ENCODE results near the gene ZNF506.
"Not testable (repeated sequence)": the region's sequence is repeated elsewhere in the genome, so short reads cannot be mapped to it uniquely, and the experiment has no call there.

ZNF506 gene

DNA sequence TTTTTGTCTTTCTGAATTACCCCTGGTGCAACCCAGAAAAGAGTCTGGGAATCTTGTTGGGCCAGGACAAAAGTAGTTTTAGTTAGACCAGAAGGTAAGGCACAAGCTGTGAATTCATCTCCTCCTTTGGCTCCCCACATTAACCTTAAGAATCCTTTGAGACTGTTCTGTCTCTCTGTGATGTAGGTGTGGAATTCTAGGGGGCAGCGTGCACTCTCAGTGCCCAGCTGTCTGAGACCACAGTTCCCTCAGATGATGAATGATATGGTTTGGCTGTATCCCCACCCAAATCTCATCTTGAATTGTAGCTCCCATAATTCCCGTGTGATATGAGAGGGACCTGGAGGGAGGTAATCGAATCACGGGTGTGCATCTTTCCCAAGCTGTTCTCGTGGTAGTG, 43.9 kb downstream of the ZNF506 start:
- no peak for DNase-seq

DNA sequence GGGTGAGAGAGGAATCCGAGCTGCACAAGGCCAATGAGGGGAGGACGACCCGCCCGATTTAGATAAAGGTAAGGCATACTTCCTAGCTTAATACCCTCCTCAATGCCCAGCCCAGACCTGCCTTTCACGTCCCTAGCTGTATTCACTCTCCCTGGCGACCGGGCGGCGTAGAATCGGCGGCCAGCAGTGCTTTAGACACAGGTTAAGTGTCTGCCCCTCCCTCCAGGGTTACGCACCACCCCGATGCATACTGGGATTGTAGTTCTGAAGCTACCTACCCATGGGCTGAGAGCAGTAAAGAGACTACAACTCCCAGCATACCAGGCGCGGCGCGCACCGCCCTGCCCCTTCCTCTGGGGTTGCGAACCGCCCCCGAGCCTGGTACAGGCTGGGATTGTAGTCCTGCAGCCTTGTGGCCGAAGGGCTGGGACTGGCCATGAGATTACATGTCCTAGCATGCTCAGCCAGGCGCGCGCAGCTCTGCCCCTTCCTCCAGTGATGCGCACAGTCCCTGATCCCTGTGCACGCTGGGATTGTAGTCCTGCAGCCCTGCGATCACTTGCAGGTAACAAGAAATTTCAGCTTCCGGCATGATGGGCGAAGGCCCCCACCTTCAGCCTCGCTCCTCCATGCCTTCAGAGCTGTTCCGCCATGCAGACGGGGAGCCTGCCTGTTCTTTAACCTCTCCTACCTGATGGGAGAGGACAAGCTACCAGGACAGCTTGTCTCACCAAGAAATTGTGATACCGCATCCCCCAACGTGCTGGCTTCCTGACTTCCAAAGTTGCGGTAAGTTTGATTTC, 45.1 kb downstream of the ZNF506 start:
- peak; percentile 94 for DNase-seq

DNA sequence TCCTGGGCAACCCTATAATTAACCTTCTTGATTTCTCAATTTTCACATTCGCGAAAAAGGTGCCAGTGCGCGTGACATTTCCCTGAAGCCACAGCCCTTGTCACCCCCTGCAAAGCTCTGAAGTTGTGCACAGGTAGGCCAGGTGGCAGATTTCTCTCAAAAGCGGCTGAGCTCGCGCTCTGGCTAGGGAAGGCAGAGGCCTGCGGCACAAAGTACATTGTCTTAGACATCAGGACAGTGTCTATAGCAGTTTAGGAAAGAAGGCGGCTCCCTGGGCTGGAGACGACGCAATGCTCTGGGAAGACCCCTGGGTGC, 45.7 kb downstream of the ZNF506 start:
- no peak for DNase-seq

DNA sequence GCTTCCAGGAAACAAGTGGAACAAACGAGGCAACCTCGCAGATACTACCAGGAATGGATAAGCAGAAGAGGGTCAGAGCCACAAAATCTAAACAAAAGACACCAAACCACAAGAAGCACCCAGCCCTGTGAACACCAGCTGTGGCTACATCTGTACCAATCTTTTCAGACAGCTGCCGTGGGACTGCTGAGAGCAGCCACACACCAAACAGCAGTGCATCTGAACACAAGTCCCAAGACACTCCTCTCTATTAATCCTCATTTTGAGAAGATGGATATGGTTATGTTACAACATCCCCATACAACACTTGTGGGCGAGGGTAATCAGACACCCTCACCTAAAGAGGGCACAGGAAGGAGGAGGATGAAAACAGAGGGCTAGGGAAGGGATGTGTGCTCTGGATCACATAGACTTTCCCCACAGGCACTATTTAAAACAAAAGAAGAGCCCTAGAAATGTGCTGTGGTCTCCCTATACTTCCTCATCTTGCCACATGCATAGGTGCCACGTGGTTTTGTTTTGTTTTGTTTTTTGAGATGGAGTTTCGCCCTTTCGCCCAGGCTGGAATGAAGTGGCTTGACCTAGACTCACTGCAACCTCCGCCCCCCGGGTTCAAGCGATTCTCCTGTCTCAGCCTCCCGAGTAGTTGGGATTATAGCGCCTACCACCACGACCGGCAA, 47.1 kb downstream of the ZNF506 start:
- no peak for DNase-seq

DNA sequence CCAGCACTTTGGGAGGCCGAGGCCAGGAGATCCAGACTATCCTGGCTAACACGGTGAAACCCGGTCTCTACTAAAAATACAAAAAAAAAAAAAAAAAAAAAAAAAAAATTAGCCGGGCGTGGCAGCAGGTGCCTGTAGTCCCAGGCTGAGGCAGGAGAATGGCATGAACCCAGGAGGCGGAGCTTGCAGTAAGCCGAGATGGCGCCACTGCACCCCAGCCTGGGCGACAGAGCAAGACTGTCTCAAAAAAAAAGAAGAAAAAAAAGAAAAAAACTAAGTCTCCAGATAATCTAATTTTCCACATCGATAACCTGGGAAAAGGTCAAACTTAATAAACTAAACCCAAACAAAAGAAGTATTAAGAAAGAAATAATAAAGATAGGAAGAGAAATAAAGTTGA, 49.6 kb downstream of the ZNF506 start:
- not testable (repeated sequence) for DNase-seq

DNA sequence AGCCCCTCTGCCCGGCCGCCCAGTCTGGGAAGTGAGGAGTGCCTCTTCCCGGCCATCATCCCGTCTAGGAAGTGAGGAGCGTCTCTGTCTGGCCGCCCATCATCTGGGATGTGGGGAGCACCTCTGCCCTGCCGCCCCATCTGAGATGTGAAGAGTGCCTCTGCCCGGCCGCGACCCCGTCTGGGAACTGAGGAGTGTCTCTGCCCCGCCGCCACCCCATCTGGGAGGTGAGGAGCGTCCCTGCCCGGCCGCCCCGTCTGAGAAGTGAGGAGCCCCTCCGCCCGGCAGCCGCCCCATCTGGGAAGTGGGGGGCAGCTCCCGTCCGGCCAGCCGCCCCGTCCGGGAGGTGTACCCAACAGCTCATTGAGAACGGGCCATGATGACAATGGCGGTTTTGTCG, 51.6 kb downstream of the ZNF506 start:
- DNase-seq, result not testable (repeated sequence)

DNA sequence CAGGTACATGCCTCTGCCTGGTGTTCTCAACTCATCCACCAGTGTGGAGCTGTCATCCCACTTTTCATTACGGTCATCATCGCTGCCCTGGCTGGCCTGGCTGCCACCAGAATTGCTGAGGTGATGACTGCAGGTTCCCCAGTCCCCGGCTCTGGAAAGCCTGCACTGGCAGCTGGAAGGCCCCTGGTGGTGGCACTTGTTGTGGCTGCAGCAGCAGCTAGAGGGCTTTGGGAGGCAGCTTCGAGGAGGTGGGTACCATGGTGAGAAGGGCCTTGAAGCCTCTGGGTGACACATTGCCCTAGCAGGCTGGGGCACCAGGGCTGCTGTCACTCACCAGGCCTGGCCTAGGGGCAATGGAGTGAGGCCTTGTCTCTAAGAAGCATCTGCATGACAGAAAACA, 63.4 kb downstream of the ZNF506 start:
- DNase-seq, result no peak

DNA sequence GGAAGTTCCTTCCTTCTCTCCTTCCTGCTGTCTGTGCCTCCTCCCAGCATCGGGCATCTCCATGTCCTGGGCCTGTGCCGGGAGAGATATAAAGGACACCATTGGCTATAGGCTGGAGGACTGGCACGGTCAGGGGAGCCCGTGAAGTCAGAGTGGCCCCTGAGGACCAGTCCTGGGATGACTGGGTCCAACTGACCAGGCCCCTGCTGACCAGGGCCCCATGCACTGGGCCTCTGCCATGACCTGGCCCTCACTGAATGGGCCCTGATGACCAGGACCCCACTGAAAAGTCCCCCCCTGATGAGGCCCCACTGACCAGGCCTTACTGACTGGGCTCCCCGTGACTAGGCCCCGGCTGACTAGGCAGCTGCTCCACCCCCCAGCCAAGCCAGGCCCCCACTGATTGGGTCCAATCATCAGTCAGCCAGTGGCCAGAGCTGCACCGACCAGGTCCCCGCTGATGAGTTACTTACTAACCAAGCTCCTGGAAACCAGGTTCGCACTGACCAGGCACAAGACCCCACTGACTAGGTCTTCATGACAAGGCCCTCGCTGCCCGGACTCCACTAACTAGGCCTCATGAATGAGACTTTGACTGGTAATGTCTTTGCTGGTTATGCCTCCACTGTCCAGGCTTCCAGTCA, 68.7 kb downstream of the ZNF506 start:
- DNase-seq, result no peak

DNA sequence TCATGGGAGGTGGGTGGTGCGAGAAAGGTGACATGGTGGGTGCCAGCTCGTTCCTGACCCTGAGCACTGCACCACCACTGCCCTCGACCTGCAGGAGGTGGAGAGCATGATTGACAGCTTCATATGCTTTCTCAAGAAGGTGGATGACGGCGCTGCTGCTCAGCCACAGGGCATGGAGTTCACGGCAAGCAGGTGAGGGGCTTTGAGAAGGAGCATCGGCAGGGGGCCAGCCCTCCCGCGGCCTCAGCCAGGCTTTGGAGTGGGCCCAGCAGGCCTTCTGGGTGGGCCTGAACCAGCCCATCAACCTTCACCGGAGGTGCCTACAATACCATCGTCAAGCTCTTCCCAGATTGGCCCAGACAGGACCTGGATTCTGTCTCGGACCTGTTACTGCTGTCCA, 69.7 kb downstream of the ZNF506 start:
- no peak for DNase-seq

DNA sequence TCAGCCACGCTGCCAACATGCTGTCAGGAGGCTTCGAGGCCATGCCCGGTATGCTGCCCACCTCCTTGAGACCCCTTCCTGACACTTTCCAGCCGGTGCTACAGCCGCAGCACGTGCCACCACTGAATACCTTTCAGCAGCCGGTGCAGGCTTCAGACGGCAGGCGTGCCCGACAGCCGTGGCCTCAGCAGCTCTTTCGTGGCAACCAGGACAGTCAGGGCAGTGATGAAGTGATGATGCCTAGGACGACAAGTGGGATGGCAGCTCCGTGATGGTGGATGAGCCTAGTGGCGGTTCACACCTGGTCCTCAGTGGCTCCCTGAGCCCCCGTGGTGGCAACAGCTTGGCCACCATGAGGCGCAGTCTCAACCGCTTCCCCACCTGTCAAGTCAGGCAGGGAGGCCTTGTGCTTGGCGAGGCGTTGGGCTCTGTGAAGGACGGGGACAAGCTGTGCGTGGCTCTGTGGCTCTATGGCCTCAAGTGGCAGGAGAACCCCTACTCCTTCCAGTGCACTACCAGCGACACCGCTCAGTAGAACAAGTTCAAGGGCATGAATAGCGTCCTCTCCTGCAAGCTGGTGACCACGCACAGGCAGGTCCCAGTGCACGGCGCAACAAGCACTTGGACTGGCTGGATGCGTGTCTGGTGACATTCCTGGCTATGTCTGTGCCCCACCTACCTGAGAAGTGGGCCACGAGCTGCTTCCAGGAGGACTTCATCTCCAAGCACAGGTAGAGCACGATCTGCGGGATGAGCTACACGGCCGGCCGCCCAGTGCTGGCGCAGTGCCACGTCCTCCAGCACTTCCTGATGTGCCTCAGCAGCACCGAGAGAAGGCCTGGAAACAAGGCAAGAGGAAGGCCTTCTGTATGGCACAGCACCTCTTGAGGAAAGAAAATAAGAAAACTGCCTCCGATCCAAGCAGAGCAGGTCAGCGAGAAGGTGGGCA, 70.4 kb downstream of the ZNF506 start:
- no peak for DNase-seq

DNA sequence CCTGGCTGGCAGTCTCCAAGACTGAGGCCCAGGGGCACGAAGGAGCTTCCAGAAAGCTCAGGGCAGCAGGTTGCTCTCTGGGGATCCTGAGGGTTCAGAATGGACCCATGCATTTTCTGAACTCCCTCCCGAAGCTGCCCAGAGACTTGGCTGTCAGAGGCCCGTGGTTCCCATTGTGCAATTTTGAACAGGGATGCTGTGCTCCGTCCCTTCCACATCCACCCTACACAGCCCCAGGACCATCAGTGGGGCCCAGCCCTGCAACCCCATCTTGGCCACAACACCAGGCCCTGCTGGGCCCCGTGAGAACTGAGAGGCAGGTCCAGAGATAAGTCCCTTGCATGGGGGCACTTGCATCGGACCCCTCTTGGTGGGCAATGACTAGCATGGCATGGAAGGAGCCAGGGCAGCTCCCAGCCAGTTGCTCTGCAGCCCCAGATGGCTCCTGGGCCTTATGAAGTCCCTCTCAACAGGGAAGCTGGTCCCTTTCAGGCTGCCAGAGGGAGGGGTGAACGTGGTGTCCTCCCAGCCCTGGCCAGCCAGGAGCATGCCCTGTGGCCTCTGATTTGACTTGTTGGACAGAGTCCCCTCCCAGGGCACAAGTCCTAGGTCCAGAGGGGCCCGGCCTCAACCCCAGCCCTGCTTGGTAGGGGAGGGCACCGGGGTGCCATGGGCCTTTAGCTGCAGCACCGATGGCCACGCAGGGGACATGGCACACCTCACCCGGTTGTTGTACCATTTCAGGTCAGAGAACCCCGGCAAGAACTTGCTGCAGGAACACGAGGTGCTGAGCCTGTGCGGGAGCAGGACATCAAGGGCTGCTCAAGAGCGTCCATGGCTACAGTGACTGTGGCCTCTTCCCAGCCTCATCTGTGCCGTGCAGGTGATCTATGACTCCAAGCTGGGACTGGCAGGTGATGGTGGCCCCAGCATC, 71.4 kb downstream of the ZNF506 start:
- no peak for DNase-seq

DNA sequence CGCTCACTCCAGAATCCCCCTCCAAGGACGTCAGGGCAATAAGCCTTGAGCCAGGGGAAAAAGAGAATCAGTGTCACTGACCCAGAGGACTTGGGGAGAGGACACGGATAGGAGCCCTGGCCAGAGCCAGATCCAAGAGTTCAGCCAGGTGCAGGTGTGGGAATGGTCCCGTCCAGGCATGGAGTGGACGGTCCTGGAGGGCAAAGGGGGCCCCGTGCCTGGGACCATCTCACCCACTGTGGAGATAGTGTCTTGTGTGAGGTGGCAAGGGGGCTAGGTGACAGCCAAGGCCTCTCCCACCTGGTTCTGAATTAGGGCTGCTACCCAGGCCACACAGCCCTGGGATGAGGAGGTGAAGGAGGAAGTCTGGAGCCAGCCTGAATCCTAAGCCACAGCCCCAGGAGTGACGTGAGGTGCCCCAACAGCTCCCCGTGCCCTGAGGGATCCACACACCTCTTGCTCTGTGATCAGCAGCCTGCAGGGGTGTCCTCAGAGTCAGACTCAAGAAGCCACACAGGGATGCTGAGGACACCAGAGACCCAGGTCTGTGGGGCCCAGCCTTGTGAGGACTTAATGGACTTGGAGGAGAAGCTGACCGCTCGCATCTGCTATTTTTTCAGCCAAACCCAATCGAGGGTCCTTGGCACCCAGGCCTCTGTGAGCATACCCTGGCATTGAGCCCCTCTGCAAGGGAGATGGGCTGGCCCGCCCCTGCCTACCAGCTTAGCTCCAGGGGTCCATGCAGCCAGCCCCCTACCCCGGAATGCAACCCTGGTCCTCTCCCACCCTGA, 72.2 kb downstream of the ZNF506 start:
- DNase-seq, result no peak

DNA sequence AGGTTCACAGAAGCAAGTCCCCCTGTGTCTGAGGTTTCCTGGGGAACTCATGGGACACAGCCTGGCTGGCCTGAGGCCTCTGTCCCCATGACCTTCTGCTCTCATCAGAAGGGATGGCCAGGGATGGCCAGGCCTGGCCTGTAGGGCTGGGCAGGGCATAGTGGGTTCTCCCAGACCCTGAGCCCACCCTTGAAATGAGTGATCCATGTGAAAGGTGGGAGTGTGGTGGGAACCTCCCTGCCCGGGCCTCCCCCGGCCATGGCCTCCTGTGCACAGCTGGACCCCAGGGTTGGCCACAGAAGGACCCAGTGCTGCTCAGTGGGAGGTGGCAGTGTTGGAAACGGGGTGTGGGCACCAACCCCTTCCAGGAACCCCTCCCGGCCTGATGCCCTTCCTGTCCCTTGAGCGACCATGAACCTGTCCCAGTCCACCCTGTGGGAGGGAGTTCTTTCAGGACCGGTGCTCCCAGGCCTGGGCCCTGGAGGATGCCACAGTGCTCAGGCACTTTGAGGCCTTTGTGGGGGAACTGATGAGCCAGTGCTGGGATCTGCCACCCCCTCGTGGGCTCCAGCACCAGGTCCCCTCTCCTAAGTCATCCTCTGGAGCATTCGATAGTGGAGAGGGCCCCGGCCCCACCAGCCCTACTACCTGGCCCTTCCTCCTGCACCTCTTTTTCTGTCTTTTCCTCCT, 73.2 kb downstream of the ZNF506 start:
- DNase-seq, result no peak

DNA sequence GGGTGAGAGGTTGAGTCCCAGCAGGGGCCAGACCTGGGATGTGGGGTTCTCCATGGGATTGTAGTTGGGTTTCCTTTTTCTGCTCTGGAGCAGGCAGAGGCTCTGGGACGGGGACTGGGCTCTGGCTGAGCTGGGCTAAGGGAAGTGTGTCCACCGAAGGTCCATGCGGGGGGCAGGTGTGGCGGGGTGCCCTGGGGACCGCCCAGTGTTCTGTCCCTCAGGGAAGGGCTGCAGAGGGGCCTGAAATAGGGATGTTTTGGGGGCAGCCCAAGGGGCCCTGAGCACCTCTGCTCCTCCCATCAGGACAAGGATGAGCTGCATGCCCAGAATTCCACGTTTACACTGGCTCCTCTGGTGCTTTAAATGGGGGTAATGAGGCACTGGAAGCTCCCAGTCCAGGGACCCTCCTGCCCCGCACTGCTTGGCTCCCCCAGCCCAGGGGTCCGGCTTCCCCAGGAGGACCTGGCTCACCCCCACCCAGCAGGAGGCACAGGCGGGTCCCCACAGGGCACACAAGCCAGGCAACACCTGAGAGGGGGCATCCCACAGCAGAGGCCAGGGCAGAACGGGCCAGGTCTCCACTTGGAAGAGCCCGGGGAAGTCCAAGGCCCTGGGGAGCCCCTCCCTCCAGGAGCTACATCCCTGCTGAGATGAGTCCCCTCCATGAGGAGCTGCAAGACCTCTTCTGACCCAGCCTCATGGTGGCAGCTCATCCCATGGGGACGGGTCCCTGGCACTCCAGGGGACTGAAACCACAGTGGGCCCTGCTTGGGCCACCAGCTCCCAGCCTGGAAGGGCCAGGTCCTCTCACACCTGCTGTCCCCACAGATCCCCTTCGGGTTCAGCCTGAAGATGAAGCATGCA, 74.0 kb downstream of the ZNF506 start:
- no peak for DNase-seq

DNA sequence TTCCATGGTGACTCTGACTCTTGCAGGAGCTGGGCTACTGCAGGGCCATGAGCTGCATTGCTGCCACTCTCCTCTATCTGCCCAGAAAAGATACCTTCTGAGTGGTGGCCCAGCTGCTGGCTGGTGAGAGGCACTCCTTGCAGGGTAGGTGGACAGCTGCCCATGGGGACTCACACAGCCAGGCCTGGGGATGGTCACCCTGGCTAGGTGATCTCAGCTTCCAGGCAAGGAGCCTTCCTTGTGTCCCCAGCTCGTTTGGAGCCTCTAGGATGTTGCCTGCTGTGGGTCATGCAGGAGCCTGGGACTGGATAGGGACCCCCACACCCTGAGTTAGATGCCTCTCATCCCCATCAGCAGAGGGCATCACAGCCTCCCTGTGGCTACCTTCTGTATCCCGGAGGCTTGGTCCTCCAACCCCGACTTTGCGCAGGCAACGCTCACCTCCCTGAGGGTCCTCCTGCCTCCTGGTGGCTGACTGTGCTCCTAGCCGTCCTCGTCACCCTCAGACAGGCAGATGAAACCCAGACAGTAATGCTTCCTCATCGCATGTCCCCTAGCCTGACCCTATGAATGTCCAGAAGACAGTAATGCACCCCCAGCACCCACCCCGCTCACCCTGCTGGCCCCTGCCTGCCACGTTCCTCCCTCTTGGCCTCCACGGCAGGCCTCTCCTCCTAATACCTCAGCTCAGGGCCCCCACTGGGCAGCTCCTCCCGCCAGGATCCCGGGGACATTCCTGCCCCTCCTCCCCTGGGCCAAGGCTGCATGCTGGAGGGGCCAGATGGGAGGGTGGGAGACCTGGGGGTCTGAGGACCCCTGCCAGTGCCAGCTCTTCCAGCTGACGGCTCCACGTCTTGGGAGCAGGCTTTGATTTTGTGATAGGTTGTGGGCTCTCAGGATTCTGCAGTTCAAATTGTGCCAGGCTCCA, 75.0 kb downstream of the ZNF506 start:
- no peak for DNase-seq

DNA sequence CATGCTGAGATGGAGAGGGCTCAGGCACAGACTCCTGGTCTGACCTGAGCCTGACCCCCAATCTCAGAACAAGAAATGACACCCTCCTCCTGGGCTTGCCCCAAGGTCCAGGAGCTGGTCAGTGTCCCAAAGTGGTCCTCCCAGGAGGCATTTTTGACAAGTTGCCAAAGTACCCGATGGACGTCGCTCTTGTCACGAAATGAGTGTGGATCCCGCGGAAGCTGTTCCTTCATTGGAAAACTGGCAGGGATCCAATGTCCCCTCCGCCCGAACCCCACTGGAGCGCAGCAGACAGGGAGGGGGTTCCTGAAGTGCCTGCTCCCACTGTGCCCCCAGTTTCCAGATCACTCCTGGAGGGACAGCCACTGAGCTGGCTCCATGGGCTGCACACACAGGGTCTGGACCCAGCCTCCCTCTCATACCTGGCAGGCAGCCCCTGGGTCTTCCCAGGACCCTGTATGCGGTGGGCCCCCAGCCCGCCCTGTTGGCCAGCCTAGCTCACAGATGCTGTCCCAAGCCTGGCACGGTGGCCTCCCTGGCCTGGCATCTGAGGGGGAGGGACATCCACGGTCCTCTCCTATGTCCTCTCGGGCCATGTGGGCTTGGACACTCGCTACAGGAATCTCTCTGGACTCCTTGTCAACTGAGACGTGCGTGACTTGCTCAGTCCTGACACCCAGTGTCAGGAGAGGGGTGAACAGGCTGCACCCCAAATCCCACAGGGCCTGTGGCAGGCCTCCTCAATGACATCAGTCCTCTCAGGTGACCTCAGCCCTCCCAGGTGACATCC, 75.9 kb downstream of the ZNF506 start:
- no peak for DNase-seq

DNA sequence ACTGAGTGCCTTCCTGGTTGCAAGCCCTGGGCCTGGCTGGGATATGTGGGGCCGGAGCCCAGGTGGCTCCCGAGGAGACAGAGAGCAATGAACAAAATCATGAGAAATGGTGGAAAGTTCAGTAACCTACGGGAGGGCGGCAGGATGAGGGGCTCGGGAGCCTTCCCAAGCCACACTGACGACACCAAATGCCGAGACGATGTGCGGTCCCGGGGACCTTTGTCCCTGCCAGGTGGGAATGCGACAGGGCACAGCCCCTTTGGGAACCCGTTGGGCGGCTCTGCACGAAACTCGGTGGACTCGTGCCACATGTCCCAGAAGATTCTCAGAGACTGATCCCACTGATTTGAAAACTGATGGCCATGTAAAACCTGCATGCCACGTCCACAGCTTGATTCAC, 76.9 kb downstream of the ZNF506 start:
- DNase-seq, result no peak

Data from NCI-H1092 treated with DMSO at 0.1 percent for 48 hours (cell line).